Skin of body (tissue), 2 donors: ENCODE results near the gene RNF138. TPM values are rescaled to one million over a fixed set of nuclear protein-coding genes. Genes with fewer than 3 reads are reported as not detected.
A peak's percentile ranks its signal among the peaks of the same experiment; 100 is the strongest.
"Not testable (repeated sequence)": the region's sequence is repeated elsewhere in the genome, so short reads cannot be mapped to it uniquely, and the experiment has no call there.

Experiments
- DNase-seq: peaks from one replicate; lab custom pipeline; 2025; lab: John Stamatoyannopoulos, UW
- total RNA-seq: library from RNA; depleted of rRNA; stranded (reverse); fragments of >200 nt; gene quantifications from one replicate; pipeline ENCODE4 v1.2.3, GENCODE V29; 2014

Gene RNF138, protein sequence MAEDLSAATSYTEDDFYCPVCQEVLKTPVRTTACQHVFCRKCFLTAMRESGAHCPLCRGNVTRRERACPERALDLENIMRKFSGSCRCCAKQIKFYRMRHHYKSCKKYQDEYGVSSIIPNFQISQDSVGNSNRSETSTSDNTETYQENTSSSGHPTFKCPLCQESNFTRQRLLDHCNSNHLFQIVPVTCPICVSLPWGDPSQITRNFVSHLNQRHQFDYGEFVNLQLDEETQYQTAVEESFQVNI
- total RNA-seq = 26.2 TPM

DNA sequence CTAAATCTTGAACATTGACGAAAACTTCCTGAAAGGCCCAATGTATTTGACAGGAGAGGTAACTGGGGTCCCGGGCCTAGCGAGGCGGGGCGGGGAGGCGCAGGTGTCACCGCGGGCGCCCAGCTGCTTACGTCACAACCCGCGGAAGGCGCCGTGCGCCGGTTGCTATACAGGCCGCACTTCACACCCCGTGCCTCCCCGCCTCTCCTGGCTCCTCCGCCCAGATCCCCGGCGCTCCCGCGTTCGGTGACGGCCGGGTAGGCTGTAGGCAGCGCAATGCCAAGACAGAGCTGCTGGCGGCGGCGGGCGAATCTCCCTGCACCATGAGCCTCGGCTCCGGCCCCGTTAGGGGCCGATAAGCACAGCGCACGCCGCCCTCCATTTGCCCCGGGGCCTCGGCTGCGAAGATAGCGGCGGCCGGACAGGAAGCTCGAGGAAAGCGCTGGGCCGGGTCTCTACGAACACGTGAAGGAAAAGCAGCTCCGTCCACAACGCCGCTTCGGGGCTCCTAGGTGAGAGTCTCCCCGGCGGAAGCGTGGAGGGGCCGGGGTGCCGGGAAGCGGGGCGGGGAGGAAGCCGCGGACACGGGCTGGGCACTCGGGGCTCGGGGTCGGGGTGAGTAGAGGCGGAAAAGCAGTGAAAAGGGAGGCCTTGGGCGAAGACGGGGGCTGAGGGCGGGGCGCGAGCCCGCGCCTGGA lies at the start of gene RNF138:
TSS of gene RNF138 (plus strand) at position 151 of the 698 bp plus-strand sequence. CDS start 903 bp downstream, outside the sequence.
- DNase-seq = peak; percentile 71

DNA sequence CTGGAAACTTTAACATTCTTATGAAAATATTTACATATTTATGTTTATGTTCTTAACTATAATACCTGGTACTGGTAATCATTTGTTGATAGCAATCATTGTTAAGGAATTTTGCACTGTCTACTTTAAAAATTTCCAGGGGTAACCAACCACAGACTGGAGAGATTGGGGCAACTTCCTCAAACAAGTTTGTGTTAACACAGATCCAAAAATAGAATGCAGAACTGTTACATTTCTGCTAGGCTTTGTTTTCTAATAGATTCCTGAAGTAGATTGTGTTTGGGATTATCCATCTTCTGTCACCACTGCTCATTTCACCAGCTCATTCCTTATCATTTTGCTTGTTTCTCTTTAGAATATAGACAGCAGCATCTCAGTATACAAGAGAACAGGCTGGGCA lies 49.3 kb upstream of the RNF138 start:
- no peak for DNase-seq

DNA sequence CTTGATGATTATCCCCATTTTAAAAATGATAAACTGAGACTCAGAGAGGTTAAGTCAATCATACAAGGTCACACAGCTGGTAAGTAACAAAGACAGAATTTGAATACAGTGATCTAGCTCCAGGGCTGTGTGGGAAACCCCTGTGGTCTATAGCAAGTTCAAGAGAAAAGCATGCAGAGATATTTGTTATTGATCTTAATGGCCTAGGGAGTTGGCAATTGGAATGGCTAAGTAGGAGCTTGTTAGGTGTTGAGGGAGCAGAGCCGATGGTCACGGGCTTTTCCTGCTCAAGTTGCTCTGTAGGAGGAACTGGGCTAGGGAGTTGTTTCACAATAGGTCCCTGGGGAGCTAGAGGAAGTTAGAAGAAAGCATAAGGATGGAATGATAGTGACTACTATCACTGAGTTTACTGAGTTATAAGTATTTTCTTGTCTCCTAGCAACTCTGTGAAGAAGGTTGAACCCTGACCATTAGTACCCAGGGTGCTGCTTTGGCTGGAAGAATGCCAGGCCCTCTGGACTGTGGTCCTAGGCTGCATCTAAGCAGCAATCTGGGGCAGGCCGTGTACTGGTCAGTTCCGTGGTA lies 43.1 kb upstream of the RNF138 start:
- no peak for DNase-seq

DNA sequence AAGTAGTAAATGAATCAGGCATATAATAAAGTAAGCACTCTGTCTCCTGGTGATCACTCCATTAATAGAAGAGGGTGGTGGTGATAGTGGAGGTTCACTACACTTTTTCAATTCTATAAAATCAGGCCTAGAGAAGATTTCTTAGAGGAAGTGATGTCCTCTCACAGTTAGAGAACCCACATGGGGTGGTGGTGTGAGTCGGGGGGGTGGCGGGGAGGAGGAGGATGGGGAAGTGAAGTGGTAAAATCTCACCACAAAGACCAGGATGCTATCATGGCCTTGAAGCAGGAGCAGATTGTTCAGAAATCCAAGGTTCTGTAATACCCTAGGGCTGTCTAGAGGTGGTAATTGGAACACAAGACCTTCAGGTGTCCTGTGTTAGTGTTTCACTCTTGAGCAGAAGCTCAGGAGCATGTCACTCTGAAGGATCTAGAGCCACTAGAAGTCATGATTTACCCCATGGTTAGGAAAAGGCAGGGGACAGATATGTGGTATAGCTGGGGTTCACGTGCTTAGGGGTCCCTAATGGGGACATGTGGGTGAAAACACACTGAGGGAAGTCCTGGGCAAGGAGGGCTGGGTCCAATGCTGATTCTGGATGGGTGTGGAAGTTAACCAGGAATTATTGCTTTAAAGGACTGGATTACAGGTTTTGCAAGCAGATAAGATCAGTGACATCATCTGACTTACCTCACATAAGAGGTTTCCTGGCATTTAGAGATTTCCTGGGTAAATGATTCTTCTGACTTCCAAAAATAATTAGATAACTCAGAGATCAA lies 42.1 kb upstream of the RNF138 start:
- DNase-seq = no peak

DNA sequence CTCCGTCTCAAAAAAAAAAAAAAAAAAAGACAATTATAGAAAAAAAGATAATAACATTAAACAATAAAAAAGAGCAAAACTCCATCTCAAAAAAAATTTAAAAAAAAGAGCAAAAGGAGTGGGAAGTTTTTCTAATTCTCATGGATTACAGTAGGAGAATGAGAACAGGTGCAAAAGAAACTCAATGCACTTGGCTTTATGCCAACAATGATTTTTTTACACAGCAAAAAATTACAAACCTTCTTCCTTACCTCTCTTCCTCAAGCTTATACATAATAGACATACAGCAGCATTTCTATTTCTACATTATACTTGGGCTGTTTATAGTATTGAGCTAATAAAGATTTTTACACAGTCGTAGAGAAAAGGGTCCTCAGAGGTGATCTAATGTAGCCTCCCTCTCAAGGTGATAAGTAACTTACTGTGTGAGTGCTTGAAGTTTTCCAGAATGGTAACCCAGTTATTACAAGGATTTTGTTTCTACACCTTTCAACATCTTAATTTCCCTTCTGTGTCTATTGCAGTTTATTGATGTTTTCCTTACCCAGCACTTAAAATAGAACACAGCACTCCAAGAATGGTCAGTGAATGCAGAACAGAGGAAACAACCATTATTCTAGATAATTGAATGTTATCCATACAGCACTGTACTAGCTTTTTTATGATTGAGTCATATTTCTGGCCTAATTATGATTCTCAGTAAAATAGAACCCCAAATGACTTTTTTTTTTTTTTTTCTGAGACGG lies 34.9 kb upstream of the RNF138 start:
- DNase-seq = no peak

DNA sequence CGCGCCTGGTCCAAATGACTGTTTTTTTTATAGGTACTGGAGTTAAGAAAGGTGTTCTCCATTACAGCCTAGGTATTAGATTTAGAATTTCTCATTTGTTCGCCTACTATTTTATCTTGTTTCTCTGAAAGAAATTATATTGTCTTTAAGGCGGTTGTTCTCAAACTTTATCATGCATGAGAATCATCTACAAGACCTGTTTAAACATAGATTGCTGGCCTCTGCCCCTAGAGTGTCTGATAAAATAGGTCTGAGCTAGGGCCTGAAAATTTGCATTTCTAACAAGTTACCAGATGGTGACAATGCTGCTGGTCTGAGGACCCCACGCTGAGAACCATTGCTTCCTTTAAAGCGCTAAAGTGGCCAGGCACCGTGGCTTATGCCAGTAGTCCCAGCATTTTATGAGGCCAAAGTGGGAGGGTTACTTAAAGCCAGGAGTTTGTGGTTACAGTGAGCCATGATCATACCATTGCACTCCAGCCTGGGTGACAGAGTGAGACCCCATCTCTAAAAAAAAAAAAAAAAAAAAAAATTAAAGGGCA lies 34.0 kb upstream of the RNF138 start:
- no peak for DNase-seq

DNA sequence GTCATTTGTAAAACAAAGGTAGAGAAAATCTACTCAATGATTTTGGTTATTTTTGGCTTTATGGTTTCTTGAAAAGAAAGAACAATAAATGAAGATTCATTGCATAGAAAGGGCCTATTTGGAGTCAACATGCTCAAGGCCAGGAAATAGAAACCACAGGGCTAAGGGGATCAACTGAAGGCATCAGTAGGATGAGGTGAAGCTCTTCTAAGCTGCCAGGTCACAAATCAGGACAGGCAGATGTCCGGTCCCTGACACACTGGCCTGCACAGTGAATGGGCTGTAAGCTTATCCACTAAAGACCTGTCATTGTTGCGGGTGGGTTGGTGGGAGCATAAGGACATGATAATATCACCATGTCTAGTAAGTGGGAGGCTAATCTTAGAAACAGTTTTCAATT lies 31.6 kb upstream of the RNF138 start:
- DNase-seq = no peak

DNA sequence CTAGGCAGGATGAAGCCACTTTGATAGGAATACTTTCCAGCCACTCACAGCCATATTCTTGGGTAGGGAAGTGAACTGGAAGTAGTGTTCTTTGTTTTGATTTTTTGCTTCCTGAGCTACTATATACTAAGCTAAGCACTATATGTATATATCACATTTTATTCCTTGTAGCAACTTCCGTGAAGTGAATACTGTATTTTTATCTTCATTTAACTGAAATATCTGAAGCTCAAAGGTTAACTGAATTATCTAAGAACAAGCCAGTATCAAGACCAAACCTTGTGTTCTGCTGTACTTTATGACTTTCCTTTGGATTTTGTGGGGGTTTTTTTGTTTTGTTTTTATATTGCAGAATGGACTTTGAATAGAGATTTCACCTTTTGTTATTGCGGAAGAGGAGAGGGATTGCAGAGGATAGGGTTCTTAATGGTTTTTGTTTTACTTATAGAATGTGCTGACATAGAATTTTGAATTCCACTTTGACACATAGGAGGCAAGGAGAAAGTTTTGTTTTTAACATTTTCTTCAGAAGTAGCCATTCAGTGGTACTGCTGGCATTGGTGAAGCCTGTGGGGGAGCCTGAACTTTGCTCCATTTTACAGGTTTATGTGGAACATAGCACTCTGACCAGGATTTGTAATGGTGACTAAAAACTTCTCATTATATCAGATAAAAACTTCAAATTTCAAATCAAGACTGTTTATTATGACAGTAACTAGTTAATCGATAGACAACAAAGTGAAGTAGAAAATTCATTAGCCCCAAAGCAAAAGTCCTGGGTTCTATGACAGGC lies 24.1 kb upstream of the RNF138 start:
- DNase-seq = no peak

DNA sequence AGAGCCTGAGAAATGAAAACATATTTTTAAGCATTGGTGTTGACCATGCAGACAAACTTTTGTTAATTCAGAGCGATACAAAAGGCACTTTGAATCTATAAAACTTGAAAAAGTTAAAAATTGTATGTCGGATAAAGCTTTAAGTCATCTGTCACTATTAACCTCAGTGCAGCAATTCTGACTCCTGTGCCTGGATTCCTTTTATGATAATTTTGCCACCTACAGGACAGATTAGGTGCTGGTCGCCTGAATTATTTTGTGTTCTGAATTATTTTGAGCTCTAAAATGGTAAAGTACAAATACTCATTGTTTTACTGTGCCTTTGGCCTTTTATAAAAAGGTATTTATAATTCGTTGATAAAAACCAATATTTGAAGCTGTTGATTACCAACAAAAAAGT lies 19.4 kb upstream of the RNF138 start:
- no peak for DNase-seq

DNA sequence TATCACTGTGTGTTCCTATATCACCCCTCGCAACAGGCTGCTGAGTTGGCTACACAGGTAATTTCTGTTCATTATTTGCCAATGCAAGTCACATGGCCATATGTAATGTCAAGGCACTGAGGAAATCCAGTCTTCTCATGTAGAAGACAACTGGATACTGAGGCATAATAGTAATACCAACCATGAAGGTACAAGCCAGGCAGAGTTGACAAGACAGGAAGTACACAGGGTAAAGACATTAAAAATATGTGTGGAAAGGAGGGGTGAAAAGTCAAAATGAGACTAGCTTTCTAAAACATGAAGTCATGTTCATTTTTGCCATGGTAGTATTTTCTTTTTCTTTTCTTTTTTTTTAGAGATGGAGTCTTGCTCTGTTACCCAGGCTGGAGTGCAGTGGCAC lies 17.5 kb upstream of the RNF138 start:
- no peak for DNase-seq

DNA sequence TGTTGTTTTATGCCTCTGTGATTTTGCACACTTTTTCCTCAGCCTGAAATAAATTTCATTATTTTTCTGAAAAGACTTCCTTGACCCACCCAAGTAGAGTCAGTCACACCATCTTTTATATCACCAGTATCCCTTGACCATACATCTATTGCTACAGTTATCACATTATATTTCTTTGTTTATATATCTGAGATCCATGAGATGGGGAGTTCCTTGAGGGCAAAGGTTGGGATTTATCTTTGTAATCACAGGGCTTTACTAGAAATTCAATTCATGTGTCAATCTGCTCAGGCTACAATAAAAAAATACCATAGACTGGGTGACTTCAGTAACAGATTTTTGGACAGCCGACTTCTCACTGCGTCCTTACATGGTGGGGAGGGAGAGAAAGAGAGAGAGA lies 12.8 kb upstream of the RNF138 start:
- no peak for DNase-seq

DNA sequence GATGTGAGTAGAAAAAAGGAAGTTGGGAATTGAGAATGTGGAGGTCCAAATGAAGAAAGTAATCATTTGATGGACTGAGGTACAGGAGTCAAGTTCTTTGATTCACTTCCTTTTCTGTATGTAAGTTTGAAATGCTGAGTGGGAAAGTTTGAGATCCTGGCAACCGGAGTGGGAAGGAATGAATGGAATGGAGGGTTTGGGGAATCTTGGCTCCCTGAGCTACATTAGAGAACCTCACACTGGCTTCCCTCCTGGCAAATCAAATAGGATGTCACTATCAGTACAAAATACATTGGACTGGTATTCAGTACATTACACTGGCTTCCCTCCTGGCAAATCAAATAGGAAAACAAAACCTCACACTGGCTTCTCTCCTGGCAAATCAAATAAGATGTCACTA lies 9.8 kb upstream of the RNF138 start:
- no peak for DNase-seq

DNA sequence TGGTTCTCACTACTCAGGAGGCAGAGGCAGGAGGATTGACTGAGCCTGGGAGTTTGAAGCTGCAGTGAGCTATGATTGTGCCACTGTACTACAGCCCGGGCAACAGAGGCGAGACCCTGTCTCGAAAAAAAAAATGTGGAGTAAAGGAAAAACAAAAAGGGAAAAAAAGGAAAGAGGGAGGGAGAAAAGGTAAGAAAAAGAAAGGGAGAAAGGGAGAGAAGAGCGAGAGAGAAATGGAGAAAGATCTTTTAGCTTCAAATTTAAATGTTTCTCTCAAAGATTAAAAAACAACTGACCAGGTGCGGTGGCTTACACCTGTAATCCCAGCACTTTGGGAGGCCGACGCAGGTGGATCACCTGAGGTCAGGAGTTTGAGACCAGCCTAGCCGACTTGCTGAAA lies 7.9 kb upstream of the RNF138 start:
- DNase-seq = no peak

DNA sequence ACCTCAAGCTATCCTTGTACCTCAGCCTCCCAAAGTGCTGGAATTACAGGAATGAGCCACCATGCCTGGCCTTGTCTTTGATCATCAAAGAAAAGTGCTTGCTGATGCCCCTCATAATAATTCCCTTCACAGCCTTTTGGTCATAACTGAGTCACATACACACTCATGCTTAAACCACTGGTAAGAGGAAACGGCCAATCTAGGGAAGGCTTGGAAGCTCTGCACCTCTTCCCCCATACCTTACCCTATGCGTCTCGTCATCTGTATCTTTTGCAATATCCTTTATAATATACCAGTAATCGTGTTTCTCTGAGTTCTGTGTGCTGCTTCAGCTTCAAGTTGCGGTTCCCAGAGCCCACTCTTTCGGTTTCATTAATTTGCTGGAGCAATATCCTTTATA lies 4.8 kb upstream of the RNF138 start:
- no peak for DNase-seq

DNA sequence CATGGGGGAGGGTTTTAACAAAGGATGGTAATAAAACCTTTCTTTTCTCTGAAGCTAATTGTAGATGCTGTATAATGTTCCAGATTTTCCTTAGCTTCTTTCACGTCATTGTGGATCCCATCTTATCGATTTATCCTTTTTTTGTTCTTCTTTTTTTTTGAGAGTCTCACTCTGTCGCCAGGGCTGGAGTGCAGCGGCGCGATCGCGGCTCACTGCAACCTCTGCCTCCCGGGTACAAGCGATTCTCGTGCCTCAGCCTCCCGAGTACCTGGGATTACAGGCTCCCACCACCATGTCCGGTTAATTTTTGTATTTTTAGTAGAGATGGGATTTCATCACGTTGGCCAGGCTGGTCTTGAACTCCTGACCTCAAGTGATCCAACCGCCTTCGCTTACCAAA lies 843 bp upstream of the RNF138 start:
- DNase-seq = not testable (repeated sequence)

DNA sequence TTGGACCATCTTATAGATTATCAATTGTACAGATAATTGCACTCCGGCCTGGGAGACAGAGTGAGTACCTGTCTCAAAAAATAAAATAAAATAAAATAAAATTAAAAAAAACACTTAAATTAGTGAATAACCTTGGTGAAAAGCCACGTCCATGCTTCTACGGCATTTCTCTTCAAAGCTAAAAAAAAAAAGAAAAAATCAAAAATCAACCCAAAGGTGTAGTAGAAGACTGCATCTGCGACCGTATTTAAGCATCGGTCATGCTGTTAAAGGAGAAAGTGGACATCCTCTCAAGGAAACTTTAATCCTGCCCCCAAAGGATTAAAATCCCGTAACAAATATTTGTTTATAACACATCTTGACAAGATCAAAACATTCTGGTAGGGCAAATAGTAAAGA lies 350 bp upstream of the RNF138 start:
- no peak for DNase-seq

DNA sequence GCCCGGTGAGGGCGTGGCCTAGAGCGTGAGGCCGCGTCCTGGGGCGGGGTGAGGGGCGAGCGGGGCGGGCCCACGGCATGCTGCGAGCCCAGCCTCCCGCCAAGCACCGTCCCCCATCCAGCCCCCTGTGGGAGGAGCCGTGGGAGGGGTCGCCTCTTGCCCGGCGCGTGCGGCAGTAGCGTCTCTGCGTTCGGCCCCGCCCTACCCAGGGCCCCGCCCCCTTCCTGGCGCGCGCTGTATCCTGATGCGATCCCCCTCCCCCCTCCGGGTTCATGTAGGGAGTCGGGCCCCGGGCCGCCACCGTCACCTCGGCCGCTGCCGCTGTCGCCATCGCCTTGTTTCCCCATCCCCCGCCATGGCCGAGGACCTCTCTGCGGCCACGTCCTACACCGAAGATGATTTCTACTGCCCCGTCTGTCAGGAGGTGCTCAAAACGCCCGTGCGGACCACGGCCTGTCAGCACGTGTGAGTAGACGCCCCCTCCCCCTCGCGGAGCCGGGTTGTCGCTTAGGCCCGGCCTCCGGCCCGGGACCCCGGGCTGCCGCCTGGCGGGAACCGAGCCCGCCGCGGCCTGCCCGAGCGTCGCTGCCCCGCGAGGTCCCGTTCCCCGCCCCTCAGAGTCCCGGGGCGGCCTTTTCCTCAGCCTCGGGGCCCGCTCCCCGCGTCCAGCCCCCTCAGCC lies 888 bp downstream of the RNF138 start:
- peak; percentile 98 for DNase-seq

DNA sequence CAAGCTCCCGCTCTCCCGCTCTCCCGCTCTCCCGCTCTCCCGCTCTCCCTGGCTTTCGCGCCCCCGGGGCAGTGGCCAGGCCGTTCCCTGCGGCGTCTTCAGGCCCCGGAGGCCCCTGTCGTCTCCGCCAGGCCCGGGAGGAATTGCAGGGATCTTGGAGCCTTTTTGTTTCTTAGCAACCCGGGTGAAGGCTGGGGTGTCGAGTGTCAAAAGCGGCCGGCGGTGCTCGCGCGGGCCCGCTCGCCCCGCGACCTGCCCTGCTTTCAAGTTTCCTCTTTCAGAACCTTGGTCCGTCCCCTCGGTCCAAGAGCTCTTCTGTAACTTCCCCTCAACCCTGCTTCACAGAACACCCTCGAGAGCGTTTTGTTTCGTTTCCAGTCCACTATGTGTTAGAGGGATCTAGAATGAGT lies 1.4 kb downstream of the RNF138 start:
- DNase-seq = peak; percentile 60

DNA sequence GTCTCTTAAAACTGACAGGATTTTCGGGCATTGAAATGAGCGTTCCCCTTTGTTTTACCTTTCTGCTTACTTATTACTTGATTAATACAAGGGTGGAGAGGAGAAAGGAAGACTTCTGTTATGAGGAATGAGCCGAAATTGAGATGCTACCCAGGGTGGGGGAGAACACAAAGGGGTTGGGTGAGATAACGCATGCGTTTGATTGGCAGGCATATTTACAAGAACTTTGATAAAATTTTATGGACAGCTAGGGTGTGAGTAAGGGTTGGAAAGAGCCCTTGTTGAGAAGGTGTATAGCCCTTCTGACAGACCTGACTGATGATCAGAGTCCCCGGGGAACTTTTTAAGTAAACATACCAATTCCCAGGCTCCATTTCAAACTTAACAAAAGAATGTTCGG lies 1.8 kb downstream of the RNF138 start:
- DNase-seq = peak; percentile 60
